Astrocyte (in vitro differentiated cells and primary cell): ENCODE results near the gene GLB1L2. TPM values are rescaled to one million over a fixed set of nuclear protein-coding genes. Genes with fewer than 3 reads are reported as not detected.
"Not testable (repeated sequence)": the region's sequence is repeated elsewhere in the genome, so short reads cannot be mapped to it uniquely, and the experiment has no call there.

Source experiments
- DNase-seq: peaks from one replicate; pipeline ENCODE4 v3.0.0-alpha.2; 2010; ENCODE audit warnings: low read depth
- FAIRE-seq: peaks from 2 replicates; lab custom pipeline; 2011; peaks lifted over from hg19 to GRCh38; lab: Jason Lieb, UNC
- H2AFZ ChIP-seq: 2 replicates; pipeline ENCODE4 v1.6.0; 2012; ENCODE audit warnings: low read depth, low read length, inconsistent platforms
- H3K27ac ChIP-seq: 2 replicates; pipeline ENCODE4 v1.5.1; 2011; ENCODE audit warnings: low read depth, low read length, inconsistent platforms
- H3K27me3 ChIP-seq: 2 replicates; pipeline ENCODE4 v1.6.0; 2011; ENCODE audit warnings: low read length, inconsistent platforms; ENCODE audit not compliant: insufficient read depth
- H3K36me3 ChIP-seq: 2 replicates; pipeline ENCODE4 v1.5.1; 2011; ENCODE audit warnings: low read length, inconsistent platforms; ENCODE audit not compliant: insufficient read depth
- H3K4me1 ChIP-seq: 2 replicates; pipeline ENCODE4 v1.5.1; 2011; ENCODE audit warnings: low read length, inconsistent platforms; ENCODE audit not compliant: insufficient read depth
- H3K4me2 ChIP-seq: 2 replicates; pipeline ENCODE4 v1.6.0; 2012; ENCODE audit warnings: low read length, inconsistent platforms
- H3K4me3 ChIP-seq: 2 replicates; pipeline ENCODE4 v1.5.1; 2011; ENCODE audit warnings: low read depth, mild to moderate bottlenecking, low read length, inconsistent platforms; ENCODE audit not compliant: insufficient read depth
- H3K79me2 ChIP-seq: 2 replicates; pipeline ENCODE4 v1.6.0; 2012; ENCODE audit warnings: mild to moderate bottlenecking, low read length, inconsistent platforms; ENCODE audit not compliant: insufficient read depth
- H3K9ac ChIP-seq: 2 replicates; pipeline ENCODE4 v1.6.0; 2012; ENCODE audit warnings: mild to moderate bottlenecking, low read length, inconsistent platforms
- H3K9me3 ChIP-seq: 2 replicates; pipeline ENCODE4 v1.5.1; 2012; ENCODE audit warnings: low read depth, mild to moderate bottlenecking, low read length, inconsistent platforms; ENCODE audit not compliant: insufficient read depth
- H4K20me1 ChIP-seq: 2 replicates; pipeline ENCODE4 v1.6.0; 2012; ENCODE audit warnings: low read length, inconsistent platforms; ENCODE audit not compliant: insufficient read depth
- H3K27ac Mint-ChIP-seq: one replicate; pipeline ENCODE4 v1.8.0; 2021; ENCODE audit warnings: mild to moderate bottlenecking, mixed read lengths; ENCODE audit not compliant: unreplicated experiment
- H3K27me3 Mint-ChIP-seq: one replicate; pipeline ENCODE4 v1.8.0; 2021; ENCODE audit warnings: low read depth, mixed read lengths; ENCODE audit not compliant: unreplicated experiment
- H3K36me3 Mint-ChIP-seq: one replicate; pipeline ENCODE4 v1.8.0; 2021; ENCODE audit warnings: low read depth, mixed read lengths; ENCODE audit not compliant: unreplicated experiment
- H3K4me1 Mint-ChIP-seq: one replicate; pipeline ENCODE4 v1.8.0; 2021; ENCODE audit warnings: low read depth, mixed read lengths; ENCODE audit not compliant: unreplicated experiment
- H3K4me3 Mint-ChIP-seq: one replicate; pipeline ENCODE4 v1.8.0; 2021; ENCODE audit warnings: mild to moderate bottlenecking, moderate library complexity, mixed read lengths; ENCODE audit not compliant: unreplicated experiment
- H3K9me3 Mint-ChIP-seq: one replicate; pipeline ENCODE4 v1.8.0; 2021; ENCODE audit warnings: mild to moderate bottlenecking, mixed read lengths; ENCODE audit not compliant: unreplicated experiment
- EZH2 ChIP-seq: IDR thresholded peaks from 2 replicates; pipeline ENCODE4 v1.6.1; 2012; ENCODE audit warnings: mild to moderate bottlenecking, low read length, inconsistent platforms; ENCODE audit not compliant: insufficient read depth
- total RNA-seq: library from RNA; stranded (reverse); gene quantifications from 2 replicates; pipeline ENCODE4 v1.2.1, GENCODE V29; 2021
- TF ChIP-seq, protein P1 (sequence below): IDR thresholded peaks from 2 replicates; pipeline ENCODE4 v1.5.1; 2011; ENCODE audit warnings: low read depth, mild to moderate bottlenecking, inconsistent platforms, low read length, moderate library complexity; ENCODE audit not compliant: insufficient read depth

GLB1L2 gene
- total RNA-seq, 1 donor from 2014 or later: 2.8 TPM

DNA sequence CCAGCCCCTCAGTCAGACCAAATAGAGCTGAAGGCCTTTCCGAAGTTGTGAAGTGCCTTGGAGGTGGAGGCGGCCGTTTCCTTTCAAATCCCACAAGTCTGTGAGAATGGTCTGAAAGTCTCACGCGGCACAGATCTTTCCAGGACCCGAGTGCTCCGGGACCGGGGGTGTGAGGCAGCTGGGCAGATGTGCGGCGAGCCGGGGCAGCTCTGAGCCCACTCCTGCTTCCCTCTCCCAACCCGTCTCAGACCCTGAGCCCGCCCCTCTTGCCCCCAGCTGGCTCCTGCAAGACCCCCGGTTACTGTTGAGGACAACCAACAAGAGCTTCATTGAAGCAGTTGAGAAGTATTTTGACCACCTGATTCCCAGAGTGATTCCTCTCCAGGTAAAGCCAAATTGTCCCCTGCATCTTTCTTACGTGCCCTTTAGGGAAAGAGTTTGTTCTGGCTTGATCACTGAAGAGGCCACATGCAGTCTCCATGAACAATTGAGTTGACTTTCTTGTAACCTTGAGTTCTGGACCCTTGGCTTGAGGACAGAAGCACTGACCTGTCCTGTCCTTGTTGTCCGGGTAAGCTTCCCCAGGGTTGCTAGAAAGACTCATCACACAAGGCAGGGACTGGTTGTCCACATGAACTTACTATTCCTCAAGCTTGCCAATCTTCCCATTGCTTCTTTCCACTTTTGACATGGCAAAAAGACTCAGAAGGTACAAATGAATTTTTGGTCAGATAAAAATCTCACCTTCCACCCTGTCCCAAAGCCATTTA lies 48.1 kb upstream of the GLB1L2 start:
- H3K9me3 Mint-ChIP-seq: no peaks in the 10 kb centered on the region
- FAIRE-seq (no peak), DNase-seq (no peak)
- peaks cover 24% of the 10 kb centered on the region for H3K27me3 Mint-ChIP-seq
- Histone ChIP-seq H3K27ac (no peak overlapping the region), H3K79me2 (no peaks in the 10 kb centered on the region), H4K20me1 (no peaks in the 10 kb centered on the region), H3K27me3 (peaks cover 6% of the 10 kb centered on the region), H3K4me1 (no peaks in the 10 kb centered on the region), H3K36me3 (no peaks in the 10 kb centered on the region), H3K4me2 (no peak overlapping the region), H3K9me3 (peaks cover under 1% of the 10 kb centered on the region), H3K4me3 (no peak overlapping the region), H3K9ac (no peak overlapping the region), H2AFZ (no peak overlapping the region)
- no peaks in the 10 kb centered on the region for H3K36me3 Mint-ChIP-seq
- H3K4me3 Mint-ChIP-seq: no peak overlapping the region
- no peak for TF ChIP-seq EZH2
- TF ChIP-seq, protein P1, sequence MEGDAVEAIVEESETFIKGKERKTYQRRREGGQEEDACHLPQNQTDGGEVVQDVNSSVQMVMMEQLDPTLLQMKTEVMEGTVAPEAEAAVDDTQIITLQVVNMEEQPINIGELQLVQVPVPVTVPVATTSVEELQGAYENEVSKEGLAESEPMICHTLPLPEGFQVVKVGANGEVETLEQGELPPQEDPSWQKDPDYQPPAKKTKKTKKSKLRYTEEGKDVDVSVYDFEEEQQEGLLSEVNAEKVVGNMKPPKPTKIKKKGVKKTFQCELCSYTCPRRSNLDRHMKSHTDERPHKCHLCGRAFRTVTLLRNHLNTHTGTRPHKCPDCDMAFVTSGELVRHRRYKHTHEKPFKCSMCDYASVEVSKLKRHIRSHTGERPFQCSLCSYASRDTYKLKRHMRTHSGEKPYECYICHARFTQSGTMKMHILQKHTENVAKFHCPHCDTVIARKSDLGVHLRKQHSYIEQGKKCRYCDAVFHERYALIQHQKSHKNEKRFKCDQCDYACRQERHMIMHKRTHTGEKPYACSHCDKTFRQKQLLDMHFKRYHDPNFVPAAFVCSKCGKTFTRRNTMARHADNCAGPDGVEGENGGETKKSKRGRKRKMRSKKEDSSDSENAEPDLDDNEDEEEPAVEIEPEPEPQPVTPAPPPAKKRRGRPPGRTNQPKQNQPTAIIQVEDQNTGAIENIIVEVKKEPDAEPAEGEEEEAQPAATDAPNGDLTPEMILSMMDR: no peak
- no peaks in the 10 kb centered on the region for H3K4me1 Mint-ChIP-seq
- no peak overlapping the region for H3K27ac Mint-ChIP-seq

DNA sequence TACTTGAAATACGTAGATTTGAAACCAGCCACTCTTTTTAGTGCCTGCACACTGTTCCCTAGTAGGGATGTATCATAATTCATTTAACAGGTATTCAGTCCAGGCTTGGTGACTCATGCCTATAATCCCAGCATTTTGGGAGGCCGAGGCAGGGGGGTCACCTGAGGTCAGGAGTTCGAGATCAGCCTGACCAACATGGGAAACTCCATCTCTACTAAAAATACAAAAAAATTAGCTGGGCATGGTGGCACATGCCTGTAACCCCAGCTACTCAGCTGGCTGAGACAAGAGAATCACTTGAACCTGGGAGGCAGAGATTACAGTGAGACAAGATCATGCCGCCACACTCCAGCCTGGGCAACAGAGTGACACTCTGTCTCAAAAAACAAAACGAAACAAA lies 47.4 kb upstream of the GLB1L2 start:
- not testable (repeated sequence) for H3K79me2 ChIP-seq, H3K9me3 Mint-ChIP-seq, H3K27ac ChIP-seq, FAIRE-seq, H3K36me3 ChIP-seq, H2AFZ ChIP-seq, H3K4me1 Mint-ChIP-seq, H3K4me1 ChIP-seq, H3K9ac ChIP-seq, H3K27ac Mint-ChIP-seq, H3K4me3 Mint-ChIP-seq, H3K36me3 Mint-ChIP-seq, H4K20me1 ChIP-seq, H3K9me3 ChIP-seq, H3K4me3 ChIP-seq, DNase-seq, H3K27me3 ChIP-seq, H3K4me2 ChIP-seq
- H3K27me3 Mint-ChIP-seq: peaks cover 22% of the 10 kb centered on the region

DNA sequence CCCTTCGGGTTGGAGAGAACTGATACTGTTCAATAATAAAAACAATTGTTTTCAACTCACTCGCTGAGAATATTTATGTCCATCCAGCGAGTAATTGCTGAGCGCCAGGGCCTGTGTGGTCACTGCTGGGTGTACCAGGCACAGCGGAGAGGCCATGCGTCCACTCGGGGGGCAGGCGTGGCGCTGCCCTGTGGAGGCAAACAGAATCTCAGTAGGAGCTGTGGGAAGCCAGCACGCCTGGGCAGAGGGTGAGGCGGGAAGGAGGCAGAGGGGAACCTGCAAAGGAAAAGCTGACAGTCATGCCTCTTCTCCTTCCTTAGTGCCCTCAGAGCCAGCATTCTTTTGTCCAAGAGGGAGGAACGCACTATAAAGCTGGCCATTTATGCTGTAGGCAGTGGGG lies 44.2 kb upstream of the GLB1L2 start:
- no peak overlapping the region for H3K9ac ChIP-seq
- H3K27me3 Mint-ChIP-seq: peaks cover 15% of the 10 kb centered on the region
- TF ChIP-seq, protein P1: no peak
- TF ChIP-seq EZH2: no peak
- H3K36me3 Mint-ChIP-seq: no peaks in the 10 kb centered on the region
- no peaks in the 10 kb centered on the region for H3K79me2 ChIP-seq
- H4K20me1 ChIP-seq: no peaks in the 10 kb centered on the region
- H3K36me3 ChIP-seq: no peaks in the 10 kb centered on the region
- H3K27ac Mint-ChIP-seq: no peak overlapping the region
- H3K4me1 ChIP-seq: no peaks in the 10 kb centered on the region
- no peaks in the 10 kb centered on the region for H3K4me1 Mint-ChIP-seq
- H3K27ac ChIP-seq: no peak overlapping the region
- H3K9me3 ChIP-seq: no peaks in the 10 kb centered on the region
- FAIRE-seq (no peak), DNase-seq (no peak)
- peaks cover 2% of the 10 kb centered on the region for H3K27me3 ChIP-seq
- no peaks in the 10 kb centered on the region for H3K9me3 Mint-ChIP-seq
- H3K4me3 ChIP-seq: no peak overlapping the region
- H3K4me2 ChIP-seq: no peak overlapping the region
- no peak overlapping the region for H3K4me3 Mint-ChIP-seq
- H2AFZ ChIP-seq: no peak overlapping the region
